B cell (primary cell): ENCODE results near the gene TAPBP.

Experiments
- CTCF ChIP-seq: fragments of 200-600 bp; IDR thresholded peaks from one replicate; pipeline ENCODE4 v1.8.0; 2022; ENCODE audit warnings: antibody characterized with exemption, mild to moderate bottlenecking
- EZH2 ChIP-seq: IDR thresholded peaks from 2 replicates; pipeline ENCODE4 v1.6.1; 2012; ENCODE audit warnings: borderline replicate concordance, low read depth, mild to moderate bottlenecking, moderate library complexity, low read length; ENCODE audit not compliant: insufficient read depth, poor library complexity, severe bottlenecking

- no peak for TF ChIP-seq CTCF
- no peak for TF ChIP-seq EZH2
Observed at GRCh38 chr6:33317669-33318425, 4.0 kb upstream of the TAPBP start, which contains the start of gene ZBTB22.
